ENCODE measurements around the gene PDS5A. TPM values are rescaled to one million over a fixed set of nuclear protein-coding genes. Genes with fewer than 3 reads are reported as not detected.

PDS5A gene
- 85.5 and 96.1 TPM in 2 replicates for total RNA-seq

GRCh38 chr4:39977489-39978377 is at the start of gene PDS5A:
Gene PDS5A (minus strand): TSS chr4:39977911. CDS start chr4:39976577, 1,334 bp downstream.

Small RNA genes lying within 50 kb of the gene (small RNA-seq; reads per million reads assigned to genes)
- gene RNA5SP159: not detected

Other genes with a start within 250 kb of the PDS5A start
- 14.2 and 18.8 TPM in 2 replicates for gene N4BP2, start 78.9 kb upstream of the PDS5A start, total RNA-seq
- gene RHOH, start 219.1 kb upstream of the PDS5A start, total RNA-seq: under 0.01 TPM in 1 of 2 replicates, not detected in the other

Data from articular chondrocyte of knee joint (primary cell).